ENCODE results near the gene CDKAL1. TPM values are rescaled to one million over a fixed set of nuclear protein-coding genes. Genes with fewer than 3 reads are reported as not detected.
"Not testable (repeated sequence)": the region's sequence is repeated elsewhere in the genome, so short reads cannot be mapped to it uniquely, and the experiment has no call there.

Gene CDKAL1
- total RNA-seq, 4 donors from 2014 or later: 10.1 to 22.0 (median 12.5) TPM

DNA sequence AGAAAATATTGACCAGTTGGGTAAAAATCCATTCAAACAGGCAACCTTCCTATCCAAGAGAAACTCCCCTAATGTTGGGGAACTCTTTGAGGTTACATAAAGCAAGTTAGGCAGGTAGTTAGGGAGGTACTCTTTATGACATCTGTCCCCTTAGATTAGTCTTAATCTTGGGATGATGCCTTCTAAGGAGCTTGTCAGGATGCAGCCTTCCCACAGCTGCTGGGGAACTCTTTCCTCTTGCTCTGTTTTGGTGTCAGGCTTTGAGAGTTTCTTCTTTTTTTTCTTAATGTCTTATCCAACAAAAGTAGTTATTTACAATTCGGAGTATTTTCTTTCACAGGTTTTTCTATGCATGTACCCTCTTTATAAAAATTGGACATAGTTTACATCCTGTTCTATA, 194.8 kb downstream of the CDKAL1 start:
- TF ChIP-seq POLR2A (IDR thresholded peaks at IDR 0.05): no peak
- Histone ChIP-seq H3K27ac (no peak overlapping the region), H3K36me3 (no peaks in the 10 kb centered on the region), H3K4me1 (no peaks in the 10 kb centered on the region), H3K4me3 (no peak overlapping the region), H3K27me3 (no peaks in the 10 kb centered on the region), H3K9me3 (no peaks in the 10 kb centered on the region)
- DNase-seq (ENCODE audit: low spot score in 2 of 2): no peak
- WGBS: 98% methylated on average over 1 of the region's 1 CpG

- H3K4me1 ChIP-seq; H3K4me3 ChIP-seq; H3K27ac ChIP-seq; H3K27me3 ChIP-seq; DNase-seq (ENCODE audit: low spot score in 2 of 2); H3K9me3 ChIP-seq; H3K36me3 ChIP-seq: not testable (repeated sequence)
- WGBS: 94% methylated on average over 8 of the region's 8 CpGs
Measured at GRCh38 chr6:20732362-20732761, 198.1 kb downstream of the CDKAL1 start.

- Histone ChIP-seq H3K4me3 (no peak overlapping the region), H3K27ac (no peak overlapping the region), H3K9me3 (no peaks in the 10 kb centered on the region), H3K27me3 (no peaks in the 10 kb centered on the region), H3K36me3 (no peaks in the 10 kb centered on the region), H3K4me1 (peaks cover 9% of the 10 kb centered on the region)
- DNase-seq (ENCODE audit: low spot score in 2 of 2): no peak
- 67% methylated on average over 3 of the region's 3 CpGs for WGBS
- TF ChIP-seq, protein P1, sequence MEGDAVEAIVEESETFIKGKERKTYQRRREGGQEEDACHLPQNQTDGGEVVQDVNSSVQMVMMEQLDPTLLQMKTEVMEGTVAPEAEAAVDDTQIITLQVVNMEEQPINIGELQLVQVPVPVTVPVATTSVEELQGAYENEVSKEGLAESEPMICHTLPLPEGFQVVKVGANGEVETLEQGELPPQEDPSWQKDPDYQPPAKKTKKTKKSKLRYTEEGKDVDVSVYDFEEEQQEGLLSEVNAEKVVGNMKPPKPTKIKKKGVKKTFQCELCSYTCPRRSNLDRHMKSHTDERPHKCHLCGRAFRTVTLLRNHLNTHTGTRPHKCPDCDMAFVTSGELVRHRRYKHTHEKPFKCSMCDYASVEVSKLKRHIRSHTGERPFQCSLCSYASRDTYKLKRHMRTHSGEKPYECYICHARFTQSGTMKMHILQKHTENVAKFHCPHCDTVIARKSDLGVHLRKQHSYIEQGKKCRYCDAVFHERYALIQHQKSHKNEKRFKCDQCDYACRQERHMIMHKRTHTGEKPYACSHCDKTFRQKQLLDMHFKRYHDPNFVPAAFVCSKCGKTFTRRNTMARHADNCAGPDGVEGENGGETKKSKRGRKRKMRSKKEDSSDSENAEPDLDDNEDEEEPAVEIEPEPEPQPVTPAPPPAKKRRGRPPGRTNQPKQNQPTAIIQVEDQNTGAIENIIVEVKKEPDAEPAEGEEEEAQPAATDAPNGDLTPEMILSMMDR (IDR thresholded peaks at IDR 0.05): no peak
- TF ChIP-seq POLR2A (IDR thresholded peaks at IDR 0.05) (no peak), POLR2AphosphoS5 (IDR thresholded peaks at IDR 0.05) (no peak), EP300 (IDR thresholded peaks at IDR 0.05) (no peak)
Measured at GRCh38 chr6:20732896-20733295, 198.6 kb downstream of the CDKAL1 start.

DNA sequence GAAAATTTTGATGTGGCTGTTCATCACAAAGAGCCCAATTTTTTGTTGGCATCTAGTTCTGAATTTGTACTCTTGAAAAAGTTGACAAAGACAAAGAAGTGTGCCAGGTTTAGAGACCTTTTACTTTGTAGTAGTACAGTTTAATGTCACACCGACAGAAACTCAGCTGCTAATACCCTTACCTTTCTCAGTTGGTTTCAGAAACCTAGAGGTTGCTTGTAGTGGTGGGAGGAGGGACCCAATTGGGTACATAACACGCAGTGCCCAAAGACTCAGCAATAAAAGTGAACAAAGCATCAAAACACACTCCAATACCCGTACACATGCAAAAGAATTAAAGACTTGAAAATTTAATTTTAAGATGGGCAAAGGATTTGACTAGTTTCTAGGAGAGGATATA, 203.7 kb downstream of the CDKAL1 start:
- H3K9me3 ChIP-seq: no peaks in the 10 kb centered on the region
- WGBS: 56% methylated on average over 3 of the region's 3 CpGs
- no peak for DNase-seq (ENCODE audit: low spot score in 2 of 2)
- H3K4me3 ChIP-seq: no peak overlapping the region
- no peaks in the 10 kb centered on the region for H3K36me3 ChIP-seq
- TF ChIP-seq POLR2A (IDR thresholded peaks at IDR 0.05) (no peak), POLR2AphosphoS5 (IDR thresholded peaks at IDR 0.05) (no peak), EP300 (IDR thresholded peaks at IDR 0.05) (no peak)
- TF ChIP-seq, protein P1 (IDR thresholded peaks at IDR 0.05): no peak
- no peaks in the 10 kb centered on the region for H3K27me3 ChIP-seq
- no peak overlapping the region for H3K27ac ChIP-seq
- H3K4me1 ChIP-seq: peaks cover 13% of the 10 kb centered on the region

DNA sequence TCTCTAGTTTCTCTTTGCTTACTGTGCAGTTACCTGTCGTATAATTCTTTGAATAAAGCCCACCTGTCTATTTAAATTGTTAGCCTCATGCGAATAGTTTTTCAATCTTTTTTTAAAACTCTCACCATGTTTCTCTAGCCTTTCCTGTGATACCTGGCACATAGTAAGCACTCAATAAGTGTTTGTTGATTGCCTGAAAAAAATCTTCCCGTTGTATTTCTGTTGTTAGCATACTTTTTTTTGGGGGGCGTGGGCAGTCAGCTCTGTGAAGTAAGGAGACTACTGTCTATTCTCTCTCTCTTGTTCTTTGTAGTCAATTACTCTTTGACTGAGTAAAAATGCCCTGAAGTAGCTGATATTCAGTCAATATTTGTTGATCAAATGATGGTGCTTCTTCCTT, 205.8 kb downstream of the CDKAL1 start:
- H3K4me3 ChIP-seq: no peak overlapping the region
- WGBS: 89% methylated on average over 4 of the region's 4 CpGs
- TF ChIP-seq, protein P1 (IDR thresholded peaks at IDR 0.05): no peak
- TF ChIP-seq POLR2A (IDR thresholded peaks at IDR 0.05): no peak
- TF ChIP-seq POLR2AphosphoS5 (IDR thresholded peaks at IDR 0.05): no peak
- no peak for TF ChIP-seq EP300 (IDR thresholded peaks at IDR 0.05)

DNA sequence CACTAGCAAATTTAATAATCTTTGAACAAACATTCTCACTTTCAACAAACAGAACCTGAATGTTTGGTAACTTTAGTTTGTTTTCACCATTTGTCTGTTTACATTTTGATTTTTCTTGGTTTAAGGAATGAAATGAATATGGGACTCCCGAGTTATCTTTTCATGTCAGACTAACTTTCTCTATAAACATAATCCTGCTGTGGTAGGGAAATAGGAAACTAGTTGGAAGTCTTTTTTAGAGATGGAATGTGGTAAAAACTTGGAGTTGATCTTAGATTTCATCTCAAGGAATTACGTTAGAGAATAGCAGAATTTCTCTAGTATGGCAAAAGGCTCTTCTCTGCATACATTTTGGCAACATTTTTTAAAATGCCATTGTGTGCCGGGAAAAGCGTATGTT, 206.5 kb downstream of the CDKAL1 start:
- WGBS: 92% methylated on average over 4 of the region's 4 CpGs
- peaks cover 13% of the 10 kb centered on the region for H3K4me1 ChIP-seq
- H3K36me3 ChIP-seq: no peaks in the 10 kb centered on the region
- no peak overlapping the region for H3K4me3 ChIP-seq
- no peaks in the 10 kb centered on the region for H3K27me3 ChIP-seq
- no peak overlapping the region for H3K27ac ChIP-seq
- TF ChIP-seq, protein P1 (IDR thresholded peaks at IDR 0.05): no peak
- no peak for TF ChIP-seq EP300 (IDR thresholded peaks at IDR 0.05)
- no peak for TF ChIP-seq POLR2A (IDR thresholded peaks at IDR 0.05)
- no peak for TF ChIP-seq POLR2AphosphoS5 (IDR thresholded peaks at IDR 0.05)
- no peaks in the 10 kb centered on the region for H3K9me3 ChIP-seq
- DNase-seq (ENCODE audit: low spot score in 2 of 2): no peak

More for the DNA sequence above, 205.8 kb downstream of the CDKAL1 start:
- Histone ChIP-seq H3K4me1 (peaks cover 13% of the 10 kb centered on the region), H3K9me3 (no peaks in the 10 kb centered on the region), H3K27ac (no peak overlapping the region), H3K27me3 (no peaks in the 10 kb centered on the region), H3K36me3 (no peaks in the 10 kb centered on the region)
- no peak for DNase-seq (ENCODE audit: low spot score in 2 of 2)
